Esophagus squamous epithelium (tissue), 5 donors: Measurements from ENCODE around the gene RNF186. TPM values are rescaled to one million over a fixed set of nuclear protein-coding genes. Genes with fewer than 3 reads are reported as not detected.

Experiments
- DNase-seq: peaks from one replicate; lab custom pipeline; 2025; lab: John Stamatoyannopoulos, UW
- H3K27ac ChIP-seq, 4 donors: fragments of 200-600 bp; sonication (generic); one replicate each; pipeline ENCODE4 v1.5.1; 2016 to 2019; ENCODE audit warnings: mild to moderate bottlenecking in 1 of 4
- H3K27me3 ChIP-seq, 4 donors: fragments of 200-600 bp; sonication (generic); 1 replicate in 3 of 4; 2 replicates in 1 of 4; pipeline versions ENCODE4 v1.5.1 to v1.6.0; 2017 to 2021; ENCODE audit warnings: antibody characterized with exemption in 1 of 4
- H3K36me3 ChIP-seq, 3 donors: fragments of 200-600 bp; sonication (generic); one replicate each; pipeline ENCODE4 v1.5.1; 2016 to 2019
- H3K4me1 ChIP-seq, 3 donors: fragments of 200-600 bp; sonication (generic); one replicate each; pipeline ENCODE4 v1.5.1; 2017 to 2019
- H3K4me3 ChIP-seq, 4 donors: fragments of 200-600 bp; sonication (generic); 1 replicate in 3 of 4; 2 replicates in 1 of 4; pipeline ENCODE4 v1.5.1; 2016 to 2019; ENCODE audit warnings: mild to moderate bottlenecking in 2 of 4, moderate library complexity in 1 of 4
- H3K9me3 ChIP-seq, 3 donors: fragments of 200-600 bp; sonication (generic); one replicate each; pipeline ENCODE4 v1.5.1; 2016 to 2019
- CTCF ChIP-seq, 6 experiments: fragments of 450-650 bp in 4 of 6; fragments of 200-600 bp in 2 of 6; sonication (generic) in 2 of 6; IDR thresholded peaks; one replicate each; pipeline ENCODE4 v1.5.1; 2016 to 2019; ENCODE audit warnings: antibody characterized with exemption in 6 of 6, mild to moderate bottlenecking in 4 of 6, moderate library complexity in 4 of 6
- POLR2A ChIP-seq, 4 donors: fragments of 450-650 bp; IDR thresholded peaks; one replicate each; pipeline ENCODE4 v1.6.1; 2017; ENCODE audit warnings: antibody characterized with exemption in 4 of 4, mild to moderate bottlenecking in 4 of 4, moderate library complexity in 3 of 4
- WGBS, 2 donors: methylation state at CpG; one replicate each; pipeline ENCODE4 v1.1.5; 2018; 5-methylcytosine and 5-hydroxymethylcytosine counted together
- intact Hi-C: fragments of 100-400 bp; cut with DNase I; formaldehyde crosslinking; loops from one replicate; pipeline ENCODE4 v1.15.0; 2022
- total RNA-seq, 4 donors: library from RNA; depleted of rRNA; stranded (reverse); fragments of >200 nt; gene quantifications; one replicate each; pipeline ENCODE4 v1.1.0, GENCODE V29; 2016
- donor health status: DM: yes; HTN: yes; CAD: no.

Gene RNF186
- total RNA-seq, 4 donors from 2014 or later = not detected

- no peaks in the 10 kb centered on the region for H3K4me1 ChIP-seq
- intact Hi-C loops = no loop called here
- DNase-seq = no peak
- H3K27ac ChIP-seq = no peak overlapping the region
- no peak for TF ChIP-seq CTCF (IDR thresholded peaks at IDR 0.05)
- TF ChIP-seq POLR2A (IDR thresholded peaks at IDR 0.05) = no peak
- peaks cover 0 to 30% (median 0%) of the 10 kb centered on the region in 4 donors for H3K27me3 ChIP-seq
- H3K36me3 ChIP-seq = no peaks in the 10 kb centered on the region
- 79 to 87% methylated on average over 4 of the region's 4 CpGs for WGBS, 2 donors
- no peak overlapping the region for H3K4me3 ChIP-seq
- H3K9me3 ChIP-seq = no peaks in the 10 kb centered on the region
Observed at GRCh38 chr1:19835578-19835977, 20.5 kb upstream of the RNF186 start.

DNA sequence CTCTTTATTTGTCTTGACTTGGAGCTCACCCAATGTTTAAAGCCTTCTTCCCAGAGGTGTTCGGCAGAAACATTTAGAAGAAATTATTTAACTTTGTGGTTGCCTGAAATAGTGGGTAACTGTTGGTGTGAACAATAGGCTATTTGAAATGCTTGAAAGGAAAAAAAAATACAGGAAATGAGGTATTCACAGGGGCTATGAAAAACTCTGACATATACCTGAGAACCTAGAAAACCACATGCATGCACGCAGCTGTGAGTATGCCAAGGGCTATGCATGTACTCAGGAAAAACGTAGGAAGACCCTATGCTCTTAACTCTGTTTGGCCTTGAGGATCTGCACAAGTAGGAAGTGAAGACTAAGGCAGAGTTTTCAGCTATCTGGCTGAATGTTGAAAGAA is 16.4 kb upstream of the RNF186 start:
- intact Hi-C loops = no loop called here
- H3K27me3 ChIP-seq = peaks cover 0 to 59% (median 0%) of the 10 kb centered on the region in 4 donors
- TF ChIP-seq POLR2A (IDR thresholded peaks at IDR 0.05) (no peak), CTCF (IDR thresholded peaks at IDR 0.05) (no peak)
- WGBS, 2 donors = 69 to 73% methylated on average over 3 of the region's 3 CpGs
- no peaks in the 10 kb centered on the region for H3K9me3 ChIP-seq
- H3K36me3 ChIP-seq = no peaks in the 10 kb centered on the region
- H3K27ac ChIP-seq = no peak overlapping the region
- DNase-seq = no peak
- H3K4me1 ChIP-seq = no peaks in the 10 kb centered on the region
- H3K4me3 ChIP-seq = no peak overlapping the region

DNA sequence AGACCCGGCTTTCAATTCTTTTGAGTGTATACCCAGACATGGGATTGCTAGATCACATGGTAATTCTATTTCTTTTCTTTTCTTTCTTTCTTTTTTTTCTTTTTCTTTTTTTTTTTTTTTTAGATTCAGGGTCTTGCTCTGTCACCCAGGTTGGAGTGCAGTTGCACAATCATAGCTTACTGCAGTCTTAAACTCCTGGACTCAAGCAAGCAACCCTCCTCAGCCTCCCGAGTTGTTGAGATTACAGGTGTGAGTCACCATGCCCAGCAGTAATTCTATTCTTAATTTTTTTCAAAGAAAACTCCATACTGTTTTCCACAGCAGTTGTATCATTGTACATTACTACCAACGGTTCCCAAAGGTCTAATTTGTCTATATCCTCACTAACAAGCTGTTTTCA is 13.5 kb upstream of the RNF186 start:
- intact Hi-C loops = no loop called here
- peaks cover 0 to 62% (median 0%) of the 10 kb centered on the region in 4 donors for H3K27me3 ChIP-seq
- no peaks in the 10 kb centered on the region for H3K9me3 ChIP-seq
- H3K4me1 ChIP-seq = no peaks in the 10 kb centered on the region
- DNase-seq = no peak
- H3K4me3 ChIP-seq = no peak overlapping the region
- H3K27ac ChIP-seq = no peak overlapping the region
- no peak for TF ChIP-seq POLR2A (IDR thresholded peaks at IDR 0.05)
- TF ChIP-seq CTCF (IDR thresholded peaks at IDR 0.05) = no peak
- WGBS, 2 donors = 41 to 50% methylated on average over 3 of the region's 3 CpGs
- H3K36me3 ChIP-seq = no peaks in the 10 kb centered on the region

DNA sequence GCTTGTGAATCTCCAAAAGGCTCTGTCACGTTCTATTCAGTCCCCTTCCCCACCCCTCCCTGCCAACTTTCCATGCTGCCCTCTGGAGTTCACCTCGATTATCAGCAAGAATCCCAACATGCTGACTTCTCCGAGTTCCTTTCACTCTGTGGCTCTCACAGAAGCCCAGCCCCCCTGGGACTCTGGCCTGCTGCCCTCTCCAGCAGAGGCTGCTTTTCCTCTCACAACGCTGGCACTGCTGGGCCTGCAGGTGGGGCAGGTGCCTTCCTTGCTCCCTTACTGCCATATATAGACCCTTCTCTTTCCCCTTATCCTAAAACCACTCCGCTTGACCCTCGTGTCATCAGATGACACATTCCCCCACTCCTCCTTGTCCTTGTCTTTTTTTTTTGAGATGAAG is 10.2 kb upstream of the RNF186 start:
- H3K4me3 ChIP-seq = no peak overlapping the region
- peaks cover 0 to 42% (median 0%) of the 10 kb centered on the region in 4 donors for H3K27me3 ChIP-seq
- no peak for TF ChIP-seq CTCF (IDR thresholded peaks at IDR 0.05)
- no peak for TF ChIP-seq POLR2A (IDR thresholded peaks at IDR 0.05)
- no peaks in the 10 kb centered on the region for H3K9me3 ChIP-seq
- H3K36me3 ChIP-seq = no peaks in the 10 kb centered on the region
- no peak for DNase-seq
- no peaks in the 10 kb centered on the region for H3K4me1 ChIP-seq
- intact Hi-C loops = no loop called here
- 42 to 43% methylated on average over 6 of the region's 6 CpGs for WGBS, 2 donors
- H3K27ac ChIP-seq = no peak overlapping the region

- no peak overlapping the region for H3K4me3 ChIP-seq
- no peak for DNase-seq
- H3K36me3 ChIP-seq = no peaks in the 10 kb centered on the region
- WGBS, 2 donors = 61 to 68% methylated on average over 4 of the region's 4 CpGs
- H3K4me1 ChIP-seq = no peaks in the 10 kb centered on the region
- peaks cover 0 to 34% (median 0%) of the 10 kb centered on the region in 4 donors for H3K27me3 ChIP-seq
- no peaks in the 10 kb centered on the region for H3K9me3 ChIP-seq
- intact Hi-C loops = no loop called here
- TF ChIP-seq CTCF (IDR thresholded peaks at IDR 0.05) = no peak
- TF ChIP-seq POLR2A (IDR thresholded peaks at IDR 0.05) = no peak
- no peak overlapping the region for H3K27ac ChIP-seq
Observed at GRCh38 chr1:19824541-19824940, 9.5 kb upstream of the RNF186 start.
